HS-5 (cell line): ENCODE data around the gene TFE3.

Experiments
- DNase-seq: peaks from one replicate; pipeline ENCODE4 v3.0.0-alpha.2; 2012; ENCODE audit warnings: low read depth

TFE3 gene

DNA sequence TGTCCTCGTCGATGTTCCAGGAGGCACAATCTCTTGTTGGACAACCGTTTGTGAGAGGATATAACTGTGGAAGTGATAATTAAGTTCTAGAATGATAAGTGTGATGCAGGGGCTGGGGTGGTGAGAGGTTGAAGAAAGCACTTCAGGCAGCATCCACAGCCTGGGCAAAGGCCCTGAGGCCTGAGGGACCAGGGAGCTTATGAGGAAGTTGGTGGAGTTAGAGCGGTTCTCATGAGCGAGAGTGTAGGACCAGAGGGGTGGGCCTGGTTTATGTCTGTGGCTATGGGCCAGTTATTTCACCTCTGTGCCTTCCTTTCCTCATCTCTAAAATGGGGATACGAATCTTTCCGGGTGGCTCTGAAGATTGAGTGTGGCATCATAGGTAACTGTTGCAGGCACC is 18.3 kb upstream of the TFE3 start:
- DNase-seq, result no peak

GRCh38 chrX:49060914-49061313 is 17.8 kb upstream of the TFE3 start:
- DNase-seq, result no peak

DNA sequence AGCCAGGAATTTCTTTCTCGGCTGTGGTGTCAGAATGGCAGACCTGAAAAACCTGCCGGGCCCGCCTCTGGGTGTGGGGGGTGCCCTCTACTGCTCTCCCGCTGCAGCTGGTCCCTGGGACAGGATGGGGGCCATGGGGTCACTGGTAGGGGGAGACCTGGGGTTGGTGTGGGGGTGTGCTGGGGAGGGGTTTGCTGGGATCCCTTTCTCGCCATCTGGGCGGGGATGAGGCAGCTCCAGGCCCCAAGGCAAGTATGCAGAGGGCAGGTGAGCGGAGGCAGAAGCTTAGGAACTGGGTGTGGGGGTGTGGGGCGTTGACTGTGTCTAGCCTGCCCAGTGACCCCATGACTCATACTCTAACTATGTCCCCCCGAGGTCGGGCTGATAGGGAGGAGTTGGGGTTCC is 16.5 kb upstream of the TFE3 start:
- no peak for DNase-seq

DNA sequence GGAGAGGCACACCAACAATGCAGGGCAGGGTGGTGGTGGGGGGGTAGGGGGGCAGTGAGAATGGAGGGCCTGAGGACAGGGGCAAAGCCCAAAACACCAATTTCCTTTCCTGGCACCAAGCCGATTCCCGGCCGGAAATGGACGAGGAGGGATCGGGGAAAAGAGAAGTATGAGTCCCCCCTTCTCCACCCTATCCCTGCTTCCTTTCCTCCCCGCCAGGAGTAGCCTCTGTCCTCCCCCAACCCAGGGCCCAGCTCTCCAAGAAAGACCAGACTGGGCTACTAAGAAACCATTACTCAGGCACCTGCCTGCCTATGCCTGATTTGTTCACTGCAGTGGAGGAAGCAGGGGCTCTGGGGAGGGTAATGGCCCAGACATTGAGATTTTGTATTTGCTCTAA is 16.0 kb upstream of the TFE3 start:
- DNase-seq, result no peak

DNA sequence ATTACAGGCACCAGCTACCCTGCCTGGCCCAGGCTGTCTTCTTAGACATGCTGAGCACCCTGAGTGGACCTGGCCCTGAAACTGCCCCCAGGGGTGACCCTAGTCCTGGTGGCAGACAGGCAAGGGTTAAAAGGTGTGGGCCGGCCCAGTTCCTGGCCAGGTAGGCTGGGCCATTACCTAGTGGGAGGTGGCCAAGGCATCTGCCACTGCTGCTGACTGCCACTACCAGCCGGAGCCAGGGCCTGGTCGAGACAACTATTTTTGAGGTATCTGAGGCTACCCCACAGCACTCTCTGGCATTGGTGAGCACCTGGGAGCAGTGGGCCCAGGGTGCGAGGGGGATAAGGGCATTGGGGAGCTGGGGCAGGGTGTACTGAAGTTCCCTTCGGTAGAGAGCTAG is 15.6 kb upstream of the TFE3 start, which contains the start of gene CCDC120:
CCDC120 (plus strand) TSS at position 206 of the 400 bp plus-strand sequence. CDS start 3,043 bp downstream, outside the sequence.
- no peak for DNase-seq

DNA sequence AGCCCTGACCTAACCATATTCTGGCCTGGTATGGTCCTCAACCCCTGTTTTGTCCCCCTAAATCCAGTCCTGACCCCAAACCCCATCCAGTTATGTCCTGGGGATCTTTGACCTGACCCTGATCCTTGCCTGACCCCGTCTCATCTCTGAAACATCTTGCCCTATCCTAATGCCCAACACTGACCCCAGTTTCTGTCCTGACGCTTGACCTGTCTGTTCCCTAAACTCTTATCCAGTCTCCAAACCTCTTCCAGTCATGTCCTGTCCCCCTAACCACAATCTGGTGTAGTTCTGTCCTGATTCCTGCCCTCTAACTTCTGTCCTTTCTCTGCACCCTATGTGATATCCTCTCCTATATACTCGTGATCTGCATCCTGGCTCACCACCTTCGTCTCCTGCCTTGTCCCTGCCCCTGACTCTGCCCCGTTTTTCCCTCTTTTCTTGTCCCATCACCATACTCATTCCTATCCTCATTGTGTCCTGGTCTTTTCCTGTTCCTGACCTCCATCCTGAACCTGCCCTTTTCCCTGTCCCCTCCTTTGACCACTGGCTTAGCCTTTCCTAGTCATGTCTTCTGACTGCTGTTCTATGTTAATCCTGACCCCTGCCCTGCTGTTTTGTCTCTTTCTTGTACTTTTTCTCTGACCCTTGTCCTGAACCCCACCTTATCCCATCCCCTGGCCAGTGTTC is 11.1 kb upstream of the TFE3 start:
- no peak for DNase-seq

DNA sequence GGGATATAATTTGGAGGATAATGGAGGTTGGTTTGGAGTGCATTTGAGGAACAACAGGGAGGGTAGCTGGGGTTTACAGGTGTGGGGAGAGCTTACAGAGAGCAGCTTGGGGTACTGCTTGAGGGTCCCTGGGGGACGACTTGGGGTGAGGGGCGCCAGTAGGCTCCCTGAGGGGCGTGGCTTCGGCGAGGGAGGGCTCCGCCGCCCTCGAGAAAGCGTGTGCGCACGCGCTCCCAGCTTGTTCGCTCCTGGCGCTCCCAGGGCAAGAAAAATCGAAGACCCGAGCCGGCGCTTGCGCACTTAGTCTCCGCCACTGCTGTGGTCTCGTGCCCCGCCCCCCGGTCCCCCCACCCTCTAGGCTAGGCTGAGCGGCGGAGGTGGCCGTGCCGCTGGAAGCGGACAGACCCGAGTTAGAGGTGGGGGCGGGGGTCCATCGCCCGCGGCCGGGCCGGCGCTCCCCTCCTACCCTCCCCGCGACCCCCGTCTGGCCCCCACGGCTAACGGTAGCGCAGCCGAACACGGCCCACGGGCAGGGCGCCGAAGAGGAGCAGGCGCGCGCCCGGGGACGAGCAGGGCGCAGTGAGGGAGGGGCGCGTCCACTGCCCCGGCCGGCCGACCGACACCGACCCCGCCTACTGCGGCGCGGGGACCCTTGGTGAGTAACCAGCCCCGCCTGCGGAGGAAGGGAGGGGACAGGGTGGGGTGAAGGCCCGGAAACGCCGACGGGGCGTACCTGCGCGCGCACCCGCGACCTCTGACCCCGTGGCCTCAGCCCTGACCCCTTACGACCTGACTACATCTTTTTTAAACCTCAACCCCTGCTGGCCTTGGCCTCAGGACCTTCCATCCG is 10.3 kb upstream of the TFE3 start:
- DNase-seq, result no peak

- no peak for DNase-seq
Observed at GRCh38 chrX:49043987-49044281, 777 bp upstream of the TFE3 start.

DNA sequence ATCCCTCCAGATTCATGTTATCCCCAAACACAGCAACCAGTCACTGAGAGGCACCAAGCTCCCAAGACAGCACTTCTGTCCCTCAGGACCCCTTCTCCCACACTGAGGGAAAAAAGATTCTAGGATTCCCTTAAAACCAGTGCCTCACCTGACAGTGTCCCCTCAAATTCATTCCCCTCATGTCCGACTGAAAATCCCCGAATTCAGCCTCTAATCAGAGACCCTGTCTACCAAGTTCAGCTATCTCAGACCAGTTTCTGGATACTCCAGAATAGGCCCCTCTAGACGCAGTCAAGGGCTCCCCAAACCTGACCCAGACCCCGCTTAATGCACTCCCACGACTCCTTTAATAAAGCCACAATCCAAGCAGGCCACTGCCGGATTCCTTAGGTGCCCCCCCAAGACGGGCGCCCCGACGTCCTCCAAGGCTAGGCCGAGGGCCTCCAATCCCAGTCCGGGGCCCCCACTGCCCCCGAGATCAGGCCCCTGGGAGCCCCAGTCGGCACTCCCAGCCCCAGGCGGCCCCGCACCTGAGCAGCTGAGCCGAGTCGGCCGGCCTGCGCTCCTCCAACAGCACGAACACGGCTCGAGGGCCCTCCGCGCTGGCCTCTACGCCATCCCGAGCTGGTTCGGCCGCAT is 457 bp downstream of the TFE3 start:
- no peak for DNase-seq

DNA sequence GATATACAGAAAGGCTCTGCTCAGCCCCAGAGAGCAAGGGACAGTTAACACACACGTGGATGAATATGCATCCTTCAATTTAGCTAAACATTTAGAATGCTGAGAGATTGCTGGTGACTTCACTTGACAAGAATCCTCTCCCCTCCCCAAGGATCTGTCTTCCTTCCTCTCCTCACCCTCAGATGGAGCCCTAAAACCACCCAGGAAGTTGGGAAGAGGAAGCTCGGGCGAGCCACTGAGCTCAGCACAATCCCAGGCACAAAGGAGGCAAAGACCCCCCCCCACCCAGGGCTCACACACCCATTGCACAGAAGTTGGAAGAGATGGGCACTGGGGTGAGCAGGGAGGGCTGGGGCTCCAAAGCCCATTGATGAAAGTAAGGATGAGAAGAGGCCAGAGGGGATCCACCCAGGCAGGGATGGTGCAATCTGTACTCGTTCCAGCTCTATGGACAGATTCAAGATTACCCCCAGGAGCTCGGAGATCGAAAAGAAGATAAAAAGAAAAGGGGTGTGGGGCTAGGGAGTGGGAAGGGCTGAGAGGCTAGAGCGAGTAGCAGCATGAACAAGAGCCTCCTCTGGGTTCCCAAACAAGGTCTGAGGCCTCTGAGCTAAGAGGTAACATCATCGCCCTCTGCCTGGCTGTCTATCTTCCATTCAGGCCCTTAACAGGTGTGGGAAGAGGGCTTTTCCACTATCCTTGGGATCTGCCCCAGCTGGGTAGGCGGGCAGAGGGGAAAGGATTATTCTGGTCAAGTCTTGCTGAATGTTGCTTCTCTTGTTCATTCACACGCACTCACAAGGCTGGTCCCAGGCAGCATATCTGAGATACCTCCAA is 1.2 kb downstream of the TFE3 start:
- no peak for DNase-seq

DNA sequence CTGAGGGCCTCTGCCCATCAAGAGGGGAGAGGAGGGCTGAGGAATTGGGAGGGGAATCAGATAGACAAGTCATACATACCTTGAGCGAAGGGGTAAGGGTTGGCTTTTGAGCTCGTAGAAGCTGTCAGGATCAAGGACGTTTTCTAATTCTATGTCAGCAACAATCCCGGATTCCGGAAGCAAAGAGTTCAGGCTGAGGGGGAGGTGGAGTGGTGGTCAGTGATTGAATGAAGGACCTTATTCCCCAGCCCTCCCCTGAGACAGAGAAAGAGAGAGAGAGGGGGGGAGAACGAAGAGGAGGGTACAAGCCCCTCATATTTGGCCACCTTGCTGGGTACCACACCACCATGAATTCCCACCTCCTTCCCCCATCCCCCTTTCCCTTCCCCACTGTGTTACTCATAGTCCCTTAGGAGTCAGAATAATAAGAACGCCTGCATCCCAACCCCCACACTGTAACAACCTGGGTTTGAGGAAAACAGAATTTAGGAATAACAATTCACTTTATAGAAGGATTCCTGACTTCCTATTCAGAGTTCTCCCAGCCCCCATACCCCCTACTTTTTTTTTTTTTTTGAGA is 2.7 kb downstream of the TFE3 start:
- no peak for DNase-seq

- peak; percentile 72 for DNase-seq
Observed at GRCh38 chrX:49039598-49040375, 3.4 kb downstream of the TFE3 start.

GRCh38 chrX:49037883-49038475 is 5.2 kb downstream of the TFE3 start:
- DNase-seq, result no peak

DNA sequence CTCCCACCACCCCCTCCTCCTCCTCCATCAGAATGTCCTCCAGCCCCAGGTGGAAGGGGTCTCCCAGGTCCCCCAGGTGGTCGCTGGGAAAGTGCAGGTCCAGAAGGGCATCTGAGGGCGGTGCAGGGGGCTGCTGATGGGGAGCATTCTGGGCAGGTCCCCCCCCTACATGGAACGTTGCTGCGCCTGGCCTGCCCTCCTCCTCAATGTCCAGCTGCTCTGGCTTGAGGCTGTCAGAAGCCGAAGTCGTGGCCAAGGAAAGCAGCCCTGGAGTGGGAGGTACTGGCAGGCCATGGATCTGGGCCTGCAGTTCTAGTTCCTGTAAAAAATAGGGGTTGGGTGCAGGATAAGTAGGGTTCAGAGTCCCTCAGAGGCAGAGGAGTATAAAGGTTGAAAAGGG is 12.9 kb downstream of the TFE3 start:
- no peak for DNase-seq

- no peak for DNase-seq
Observed at GRCh38 chrX:49029876-49030275, 13.3 kb downstream of the TFE3 start.

- no peak for DNase-seq
Observed at GRCh38 chrX:49019599-49020249, 23.4 kb downstream of the TFE3 start.

GRCh38 chrX:49019050-49019449 is 24.1 kb downstream of the TFE3 start:
- no peak for DNase-seq

GRCh38 chrX:49003696-49004095 is 39.5 kb downstream of the TFE3 start:
- peak; percentile 0 for DNase-seq

GRCh38 chrX:49002091-49002935 is 40.8 kb downstream of the TFE3 start, which contains the start of gene GRIPAP1:
Gene GRIPAP1 (minus strand): TSS chrX:49002264. CDS start chrX:49002229, 35 bp downstream.
- peak; percentile 78 for DNase-seq
